DMS153 treated with DMSO at 0.1 percent for 48 hours (cell line): Measurements from ENCODE around the gene ZNF784.
A peak's percentile ranks its signal among the peaks of the same experiment; 100 is the strongest.

Source experiments
- DNase-seq: peaks from one replicate; lab custom pipeline; 2025; ENCODE audit not compliant: unreplicated experiment; lab: John Stamatoyannopoulos, UW

The ZNF784 gene

GRCh38 chr19:55656988-55657747 is 32.8 kb upstream of the ZNF784 start:
- DNase-seq = no peak

- no peak for DNase-seq
Measured at GRCh38 chr19:55656552-55656951, 32.2 kb upstream of the ZNF784 start.

- DNase-seq = no peak
Measured at GRCh38 chr19:55655648-55656040, 31.3 kb upstream of the ZNF784 start.

GRCh38 chr19:55654868-55655647 is 30.7 kb upstream of the ZNF784 start, which contains the start of gene U2AF2:
Gene U2AF2 (plus strand): TSS chr19:55655035. CDS start chr19:55655105, 70 bp downstream.
- DNase-seq = peak; percentile 97

GRCh38 chr19:55654323-55654867 is 30.0 kb upstream of the ZNF784 start:
- DNase-seq = peak; percentile 99

- DNase-seq = peak; percentile 93
Measured at GRCh38 chr19:55653651-55654322, 29.4 kb upstream of the ZNF784 start.

- no peak for DNase-seq
Measured at GRCh38 chr19:55652311-55653128, 28.2 kb upstream of the ZNF784 start.

GRCh38 chr19:55651236-55651635 is 26.9 kb upstream of the ZNF784 start:
- no peak for DNase-seq

- DNase-seq = no peak
Measured at GRCh38 chr19:55650602-55651230, 26.4 kb upstream of the ZNF784 start.

GRCh38 chr19:55650126-55650557 is 25.8 kb upstream of the ZNF784 start:
- DNase-seq = no peak

- DNase-seq = no peak
Measured at GRCh38 chr19:55649268-55650125, 25.1 kb upstream of the ZNF784 start.

- DNase-seq = no peak
Measured at GRCh38 chr19:55648585-55649267, 24.4 kb upstream of the ZNF784 start.

- no peak for DNase-seq
Measured at GRCh38 chr19:55647732-55648584, 23.6 kb upstream of the ZNF784 start, which contains the start of gene CCDC106. Gene CCDC106 (plus strand): TSS chr19:55648212. CDS start chr19:55649047, 835 bp downstream.

GRCh38 chr19:55646889-55647731 is 22.7 kb upstream of the ZNF784 start:
- DNase-seq = no peak

- no peak for DNase-seq
Measured at GRCh38 chr19:55645512-55645881, 21.1 kb upstream of the ZNF784 start.

GRCh38 chr19:55644842-55645511 is 20.6 kb upstream of the ZNF784 start:
- DNase-seq = no peak
